DOHH2 (cell line): ENCODE measurements around the gene ZNF135.

Source experiments
- EZH2phosphoT487 ChIP-seq: fragments of 200-600 bp; sonication (generic); IDR thresholded peaks from 2 replicates; pipeline ENCODE4 v1.6.1; 2017; ENCODE audit warnings: borderline replicate concordance, mild to moderate bottlenecking, antibody characterized with exemption, low read length, moderate library complexity, mixed read lengths
- TF ChIP-seq, protein P1 (sequence below): fragments of 200-600 bp; sonication (generic); IDR thresholded peaks from one replicate; pipeline ENCODE4 v1.5.1; 2014; ENCODE audit warnings: antibody characterized with exemption, mild to moderate bottlenecking, low read depth, low read length; ENCODE audit not compliant: poor library complexity, severe bottlenecking

DNA sequence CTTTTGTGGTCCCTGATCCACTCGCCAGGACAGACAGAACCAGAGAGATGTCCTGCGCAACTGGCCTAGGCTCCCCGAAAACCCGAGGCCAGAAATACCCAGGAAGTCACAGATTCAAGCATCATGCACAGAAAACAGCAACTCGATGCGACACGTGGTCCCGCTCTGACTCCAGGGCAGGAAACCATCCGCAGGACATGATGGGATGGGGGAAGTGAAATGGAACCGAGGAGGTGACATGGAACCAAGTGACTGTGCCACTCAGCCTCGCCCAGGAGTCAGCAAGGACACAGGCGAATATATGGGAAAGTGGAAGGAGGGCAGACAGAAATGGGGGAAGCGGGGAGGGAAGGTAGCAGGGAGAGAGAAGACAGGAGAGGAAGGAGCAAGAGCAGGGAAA lies 37.8 kb downstream of the ZNF135 start:
- TF ChIP-seq, protein P1, sequence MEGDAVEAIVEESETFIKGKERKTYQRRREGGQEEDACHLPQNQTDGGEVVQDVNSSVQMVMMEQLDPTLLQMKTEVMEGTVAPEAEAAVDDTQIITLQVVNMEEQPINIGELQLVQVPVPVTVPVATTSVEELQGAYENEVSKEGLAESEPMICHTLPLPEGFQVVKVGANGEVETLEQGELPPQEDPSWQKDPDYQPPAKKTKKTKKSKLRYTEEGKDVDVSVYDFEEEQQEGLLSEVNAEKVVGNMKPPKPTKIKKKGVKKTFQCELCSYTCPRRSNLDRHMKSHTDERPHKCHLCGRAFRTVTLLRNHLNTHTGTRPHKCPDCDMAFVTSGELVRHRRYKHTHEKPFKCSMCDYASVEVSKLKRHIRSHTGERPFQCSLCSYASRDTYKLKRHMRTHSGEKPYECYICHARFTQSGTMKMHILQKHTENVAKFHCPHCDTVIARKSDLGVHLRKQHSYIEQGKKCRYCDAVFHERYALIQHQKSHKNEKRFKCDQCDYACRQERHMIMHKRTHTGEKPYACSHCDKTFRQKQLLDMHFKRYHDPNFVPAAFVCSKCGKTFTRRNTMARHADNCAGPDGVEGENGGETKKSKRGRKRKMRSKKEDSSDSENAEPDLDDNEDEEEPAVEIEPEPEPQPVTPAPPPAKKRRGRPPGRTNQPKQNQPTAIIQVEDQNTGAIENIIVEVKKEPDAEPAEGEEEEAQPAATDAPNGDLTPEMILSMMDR = no peak
- no peak for TF ChIP-seq EZH2phosphoT487
